H7 (cell line): ENCODE measurements around the gene APEH. TPM values are rescaled to one million over a fixed set of nuclear protein-coding genes. Genes with fewer than 3 reads are reported as not detected.

Source experiments
- total RNA-seq: library from RNA; depleted of rRNA; stranded (reverse); fragments of >200 nt; shearing (Covaris generic); gene quantifications from 2 replicates; pipeline ENCODE4 v1.2.3, GENCODE V29; 2014; rRNA removed

APEH gene
- total RNA-seq, 1 experiment from 2014 or later, result 260 TPM

Other genes with a start within 250 kb of the APEH start
- gene NICN1, start 245.0 kb upstream of the APEH start, total RNA-seq, result 5.2 and 5.7 TPM in 2 replicates
- gene DAG1, start 204.1 kb upstream of the APEH start, total RNA-seq, result 80.4 and 87.4 TPM in 2 replicates
- gene BSN, start 119.9 kb upstream of the APEH start, total RNA-seq, result 0.52 and 1.1 TPM in 2 replicates
- gene MST1, start 15.1 kb downstream of the APEH start, total RNA-seq, result 10.8 and 11.0 TPM in 2 replicates
- gene RNF123, start 15.2 kb downstream of the APEH start, total RNA-seq, result 22.1 and 31.2 TPM in 2 replicates
- gene AMIGO3, start 45.3 kb downstream of the APEH start, total RNA-seq, result 5.7 and 5.8 TPM in 2 replicates
- 24.6 and 43.5 TPM in 2 replicates for gene GMPPB, start 49.6 kb downstream of the APEH start, total RNA-seq
- 34.7 and 38.2 TPM in 2 replicates for gene IP6K1, start 112.2 kb downstream of the APEH start, total RNA-seq
- gene CDHR4, start 125.5 kb downstream of the APEH start, total RNA-seq, result not detected in 2 replicates
- 2.3 and 6.5 TPM in 2 replicates for gene INKA1, start 128.9 kb downstream of the APEH start, total RNA-seq
- gene UBA7, start 139.6 kb downstream of the APEH start, total RNA-seq, result 0.07 and 0.55 TPM in 2 replicates
- gene TRAIP, start 182.2 kb downstream of the APEH start, total RNA-seq, result 16.1 and 24.9 TPM in 2 replicates
- gene CAMKV, start 195.6 kb downstream of the APEH start, total RNA-seq, result 38.6 and 46.8 TPM in 2 replicates
- gene MST1R, start 229.5 kb downstream of the APEH start, total RNA-seq, result 0.76 and 2.0 TPM in 2 replicates